ENCODE data around the gene MKNK1. TPM values are rescaled to one million over a fixed set of nuclear protein-coding genes. Genes with fewer than 3 reads are reported as not detected.

The MKNK1 gene
- polyA plus RNA-seq, 2 donors = 19.4 to 29.9 TPM

- 72 to 77% methylated on average over 2 of the region's 2 CpGs for WGBS, 2 donors
- Histone ChIP-seq H3K27me3 (ENCODE audit: control insufficient read depth in 1 of 2, insufficient read depth in 2 of 2, low read length in 2 of 2) (no peaks in the 10 kb centered on the region), H3K4me1 (ENCODE audit: control insufficient read depth in 2 of 2, insufficient read depth in 2 of 2, low read length in 1 of 2) (peaks cover 15 to 33% of the 10 kb centered on the region in 2 donors), H3K9me3 (ENCODE audit: control insufficient read depth in 2 of 2, insufficient read depth in 1 of 2, low read depth in 1 of 2, low read length in 1 of 2) (no peaks in the 10 kb centered on the region), H3K27ac (ENCODE audit: low read depth in 2 of 2, low read length in 1 of 2) (peak overlapping the region; percentile 67), H3K4me3 (ENCODE audit: low read depth in 1 of 2, low read length in 2 of 2) (no peak overlapping the region), H3K36me3 (ENCODE audit: control insufficient read depth in 2 of 2, insufficient read depth in 2 of 2, low read length in 1 of 2) (peaks cover 3 to 9% of the 10 kb centered on the region in 2 donors)
Measured at GRCh38 chr1:46614604-46614984, 10.5 kb upstream of the MKNK1 start.

DNA sequence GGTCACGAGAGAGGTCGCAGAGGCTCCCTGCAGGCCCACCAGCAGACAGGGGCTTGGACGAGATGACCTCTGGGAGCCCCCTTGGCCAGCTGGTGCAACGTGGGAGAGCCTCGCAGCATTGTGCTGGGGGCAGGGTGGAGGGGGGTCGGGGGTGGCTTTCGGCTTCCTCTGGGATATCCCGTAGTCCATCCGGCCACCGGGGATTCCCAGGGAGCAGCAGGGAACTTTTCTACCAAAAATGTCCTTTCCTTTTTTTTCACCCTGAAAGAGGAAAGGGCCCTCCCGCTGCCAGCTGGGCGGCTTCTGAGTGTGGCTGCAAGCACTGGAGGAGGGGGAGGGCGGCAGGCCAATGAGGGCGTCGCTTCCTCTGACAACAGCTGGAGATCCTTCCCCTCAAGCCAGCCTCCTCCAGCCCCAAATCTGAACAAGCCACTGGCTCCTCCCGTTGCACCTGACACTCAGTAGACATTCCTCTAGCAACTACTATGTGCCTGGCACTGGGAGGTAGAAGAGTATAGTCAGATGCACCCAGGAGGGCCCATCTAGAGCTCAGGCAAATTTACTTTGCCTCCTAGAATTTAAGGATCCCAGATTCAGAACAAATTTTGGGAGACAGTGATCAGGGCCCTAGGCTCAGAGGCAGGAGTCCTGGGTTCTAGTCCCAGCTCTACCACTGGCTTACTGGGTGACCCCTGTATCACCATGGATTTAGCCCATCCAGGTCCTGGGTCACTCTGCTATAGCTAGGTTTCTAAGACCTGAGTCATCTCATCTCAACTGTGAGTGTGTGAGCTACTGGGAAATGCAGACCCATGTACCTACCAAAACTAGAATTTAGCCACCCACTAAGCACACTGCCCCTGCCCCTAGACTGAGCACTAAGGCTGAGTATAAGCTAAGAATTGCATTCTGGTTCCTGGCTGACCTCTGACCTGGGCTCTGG lies 9.9 kb upstream of the MKNK1 start:
- H3K27me3 ChIP-seq (ENCODE audit: control insufficient read depth in 1 of 2, insufficient read depth in 2 of 2, low read length in 2 of 2) = no peaks in the 10 kb centered on the region
- 9% methylated on average over 14 to 16 of the region's 16 CpGs for WGBS, 2 donors
- H3K27ac ChIP-seq (ENCODE audit: low read depth in 2 of 2, low read length in 1 of 2) = peak overlapping the region; percentile 67
- H3K9me3 ChIP-seq (ENCODE audit: control insufficient read depth in 2 of 2, insufficient read depth in 1 of 2, low read depth in 1 of 2, low read length in 1 of 2) = no peaks in the 10 kb centered on the region
- H3K4me3 ChIP-seq (ENCODE audit: low read depth in 1 of 2, low read length in 2 of 2) = no peak overlapping the region
- H3K4me1 ChIP-seq (ENCODE audit: control insufficient read depth in 2 of 2, insufficient read depth in 2 of 2, low read length in 1 of 2) = peaks cover 15 to 33% of the 10 kb centered on the region in 2 donors
- peaks cover 8 to 15% of the 10 kb centered on the region in 2 donors for H3K36me3 ChIP-seq (ENCODE audit: control insufficient read depth in 2 of 2, insufficient read depth in 2 of 2, low read length in 1 of 2)

DNA sequence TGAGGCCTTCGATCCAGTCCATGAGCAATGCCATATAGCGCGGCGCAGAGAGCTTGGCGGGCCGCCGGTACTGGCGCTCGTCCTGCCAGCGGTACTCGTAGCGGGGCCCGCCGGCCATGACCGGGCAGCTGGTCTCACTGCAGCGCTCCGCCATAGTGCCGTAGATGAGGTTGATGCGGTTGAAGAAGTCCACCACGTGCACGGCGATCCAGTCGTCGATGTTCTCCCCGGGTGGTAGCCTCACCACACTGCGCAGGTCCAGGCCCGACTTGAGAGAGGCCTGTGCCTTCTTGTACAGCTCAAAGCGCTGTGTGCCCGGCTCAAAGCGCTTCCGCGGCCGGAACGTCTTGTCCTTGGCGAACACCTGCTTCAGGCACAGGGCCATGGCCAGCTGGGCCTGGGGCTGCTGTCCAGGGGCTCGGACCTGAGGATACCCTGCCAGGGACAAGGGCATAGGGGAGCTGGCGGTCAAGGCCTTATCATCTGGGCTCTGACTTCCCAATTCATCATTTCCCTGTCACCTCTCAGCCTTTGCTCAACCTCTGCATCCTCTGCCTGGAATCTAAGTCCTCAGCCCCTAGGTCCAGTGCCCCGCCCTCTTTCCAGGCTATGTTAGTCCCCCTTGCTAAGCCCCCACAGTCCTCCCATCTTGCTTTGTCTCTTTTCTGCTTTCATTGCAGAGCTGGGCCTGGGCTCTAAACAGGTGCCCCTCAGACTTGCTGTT lies 9.0 kb upstream of the MKNK1 start:
- Histone ChIP-seq H3K27me3 (ENCODE audit: control insufficient read depth in 1 of 2, insufficient read depth in 2 of 2, low read length in 2 of 2) (no peaks in the 10 kb centered on the region), H3K36me3 (ENCODE audit: control insufficient read depth in 2 of 2, insufficient read depth in 2 of 2, low read length in 1 of 2) (peaks cover 8 to 18% of the 10 kb centered on the region in 2 donors), H3K4me1 (ENCODE audit: control insufficient read depth in 2 of 2, insufficient read depth in 2 of 2, low read length in 1 of 2) (peaks cover 15 to 35% of the 10 kb centered on the region in 2 donors), H3K4me3 (ENCODE audit: low read depth in 1 of 2, low read length in 2 of 2) (no peak overlapping the region), H3K9me3 (ENCODE audit: control insufficient read depth in 2 of 2, insufficient read depth in 1 of 2, low read depth in 1 of 2, low read length in 1 of 2) (no peaks in the 10 kb centered on the region), H3K27ac (ENCODE audit: low read depth in 2 of 2, low read length in 1 of 2) (peak overlapping the region; percentile 50 to 67)
- WGBS, 2 donors = 71 to 83% methylated on average over 38 of the region's 38 CpGs

GRCh38 chr1:46611691-46612221 lies 7.7 kb upstream of the MKNK1 start:
- H3K36me3 ChIP-seq (ENCODE audit: control insufficient read depth in 2 of 2, insufficient read depth in 2 of 2, low read length in 1 of 2) = peaks cover 8 to 23% of the 10 kb centered on the region in 2 donors
- no peaks in the 10 kb centered on the region for H3K27me3 ChIP-seq (ENCODE audit: control insufficient read depth in 1 of 2, insufficient read depth in 2 of 2, low read length in 2 of 2)
- no peaks in the 10 kb centered on the region for H3K9me3 ChIP-seq (ENCODE audit: control insufficient read depth in 2 of 2, insufficient read depth in 1 of 2, low read depth in 1 of 2, low read length in 1 of 2)
- 41 to 54% methylated on average over 7 of the region's 7 CpGs for WGBS, 2 donors
- peak overlapping the region; percentile 77 to 82 for H3K27ac ChIP-seq (ENCODE audit: low read depth in 2 of 2, low read length in 1 of 2)
- peaks cover 15 to 37% of the 10 kb centered on the region in 2 donors for H3K4me1 ChIP-seq (ENCODE audit: control insufficient read depth in 2 of 2, insufficient read depth in 2 of 2, low read length in 1 of 2)
- no peak overlapping the region for H3K4me3 ChIP-seq (ENCODE audit: low read depth in 1 of 2, low read length in 2 of 2)

DNA sequence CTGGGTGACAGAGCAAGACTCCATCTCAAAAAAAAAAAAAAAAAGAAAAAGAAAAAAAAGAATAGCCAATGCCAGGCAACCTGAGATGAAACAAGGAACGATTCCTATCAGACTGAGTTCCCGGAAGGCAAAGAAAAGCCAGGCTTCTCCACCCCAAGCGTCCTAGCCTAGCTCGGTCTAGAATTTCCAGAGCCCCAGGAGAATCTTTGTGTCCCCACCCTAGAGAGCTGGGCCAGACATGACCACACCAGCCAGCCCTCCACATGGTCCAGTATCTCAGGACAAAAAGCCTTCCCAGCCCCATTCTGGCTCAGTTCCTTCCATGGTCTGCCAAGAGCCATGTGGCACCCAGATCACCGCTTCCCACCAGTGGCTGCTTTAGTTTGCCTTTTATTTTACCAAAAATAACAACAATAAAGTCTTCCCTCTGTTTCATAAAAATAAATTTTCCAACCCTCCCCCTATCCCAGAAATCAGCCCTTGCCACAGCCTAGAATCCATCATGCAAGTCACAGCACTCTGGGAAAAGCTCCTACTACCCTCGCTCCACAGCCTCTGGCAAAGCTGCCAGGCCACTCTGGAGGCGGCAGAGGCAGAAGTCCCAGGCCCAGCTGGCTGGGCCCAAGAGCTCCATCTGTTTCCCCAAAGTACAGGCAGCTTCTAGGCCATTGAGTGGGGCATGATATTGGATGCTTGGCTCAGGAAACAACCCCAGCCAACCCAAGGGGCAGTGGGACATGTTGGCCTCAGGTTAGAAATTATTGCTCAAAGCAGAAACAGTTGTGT lies 3.5 kb upstream of the MKNK1 start:
- Histone ChIP-seq H3K4me1 (ENCODE audit: control insufficient read depth in 2 of 2, insufficient read depth in 2 of 2, low read length in 1 of 2) (peaks cover 13 to 17% of the 10 kb centered on the region in 2 donors), H3K36me3 (ENCODE audit: control insufficient read depth in 2 of 2, insufficient read depth in 2 of 2, low read length in 1 of 2) (peaks cover 8 to 17% of the 10 kb centered on the region in 2 donors), H3K4me3 (ENCODE audit: low read depth in 1 of 2, low read length in 2 of 2) (no peak overlapping the region), H3K9me3 (ENCODE audit: control insufficient read depth in 2 of 2, insufficient read depth in 1 of 2, low read depth in 1 of 2, low read length in 1 of 2) (no peaks in the 10 kb centered on the region), H3K27me3 (ENCODE audit: control insufficient read depth in 1 of 2, insufficient read depth in 2 of 2, low read length in 2 of 2) (no peaks in the 10 kb centered on the region), H3K27ac (ENCODE audit: low read depth in 2 of 2, low read length in 1 of 2) (no peak overlapping the region)
- 73 to 81% methylated on average over 7 of the region's 7 CpGs for WGBS, 2 donors

DNA sequence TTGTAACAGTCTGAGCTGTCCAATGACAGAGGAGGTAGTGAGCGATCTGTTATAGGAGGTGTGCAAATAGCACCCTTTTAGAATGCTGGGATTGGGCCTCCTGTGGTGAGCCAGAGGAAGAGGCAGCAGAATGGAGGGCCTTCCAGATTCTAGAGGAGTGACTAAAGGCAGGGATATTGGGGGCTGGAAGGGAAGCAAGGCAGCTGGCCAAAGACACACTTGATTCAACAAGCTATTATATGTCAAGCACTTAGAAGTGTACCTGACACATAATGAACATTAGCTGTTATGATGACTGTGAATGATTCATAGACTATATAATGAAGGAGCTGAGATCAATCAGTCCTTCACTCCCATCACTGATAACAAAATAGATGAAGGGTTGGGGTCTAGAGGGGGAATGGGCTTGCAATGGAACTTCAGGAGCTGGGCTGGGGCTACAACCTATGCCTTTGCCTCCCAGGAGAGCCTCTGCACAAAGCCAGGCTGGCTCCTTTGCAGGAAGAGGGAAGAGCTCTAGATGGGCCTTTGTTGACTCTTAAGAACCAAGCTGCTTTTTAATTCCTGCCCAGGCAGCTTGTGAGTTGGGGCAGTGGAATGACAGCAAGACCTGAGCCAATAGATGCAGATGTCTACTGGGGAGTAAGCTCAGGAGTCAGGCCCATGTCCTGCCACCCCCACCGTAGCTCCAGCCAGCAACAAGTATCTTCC lies 2.3 kb upstream of the MKNK1 start:
- peaks cover 8 to 11% of the 10 kb centered on the region in 2 donors for H3K4me1 ChIP-seq (ENCODE audit: control insufficient read depth in 2 of 2, insufficient read depth in 2 of 2, low read length in 1 of 2)
- no peaks in the 10 kb centered on the region for H3K27me3 ChIP-seq (ENCODE audit: control insufficient read depth in 1 of 2, insufficient read depth in 2 of 2, low read length in 2 of 2)
- WGBS, 2 donors = 90 to 91% methylated on average over 2 of the region's 2 CpGs
- peaks cover 8 to 17% of the 10 kb centered on the region in 2 donors for H3K36me3 ChIP-seq (ENCODE audit: control insufficient read depth in 2 of 2, insufficient read depth in 2 of 2, low read length in 1 of 2)
- no peak overlapping the region for H3K27ac ChIP-seq (ENCODE audit: low read depth in 2 of 2, low read length in 1 of 2)
- H3K4me3 ChIP-seq (ENCODE audit: low read depth in 1 of 2, low read length in 2 of 2) = no peak overlapping the region
- no peaks in the 10 kb centered on the region for H3K9me3 ChIP-seq (ENCODE audit: control insufficient read depth in 2 of 2, insufficient read depth in 1 of 2, low read depth in 1 of 2, low read length in 1 of 2)

GRCh38 chr1:46605232-46605631 lies 1.2 kb upstream of the MKNK1 start:
- no peaks in the 10 kb centered on the region for H3K9me3 ChIP-seq (ENCODE audit: control insufficient read depth in 2 of 2, insufficient read depth in 1 of 2, low read depth in 1 of 2, low read length in 1 of 2)
- peak overlapping the region in 1 of 2 donors; percentile 13 for H3K27ac ChIP-seq (ENCODE audit: low read depth in 2 of 2, low read length in 1 of 2)
- 70 to 74% methylated on average over 2 of the region's 2 CpGs for WGBS, 2 donors
- H3K27me3 ChIP-seq (ENCODE audit: control insufficient read depth in 1 of 2, insufficient read depth in 2 of 2, low read length in 2 of 2) = no peaks in the 10 kb centered on the region
- H3K4me3 ChIP-seq (ENCODE audit: low read depth in 1 of 2, low read length in 2 of 2) = no peak overlapping the region
- peaks cover 5 to 9% of the 10 kb centered on the region in 2 donors for H3K4me1 ChIP-seq (ENCODE audit: control insufficient read depth in 2 of 2, insufficient read depth in 2 of 2, low read length in 1 of 2)
- H3K36me3 ChIP-seq (ENCODE audit: control insufficient read depth in 2 of 2, insufficient read depth in 2 of 2, low read length in 1 of 2) = peaks cover 8 to 17% of the 10 kb centered on the region in 2 donors

- no peaks in the 10 kb centered on the region for H3K27me3 ChIP-seq (ENCODE audit: control insufficient read depth in 1 of 2, insufficient read depth in 2 of 2, low read length in 2 of 2)
- no peaks in the 10 kb centered on the region for H3K9me3 ChIP-seq (ENCODE audit: control insufficient read depth in 2 of 2, insufficient read depth in 1 of 2, low read depth in 1 of 2, low read length in 1 of 2)
- H3K4me1 ChIP-seq (ENCODE audit: control insufficient read depth in 2 of 2, insufficient read depth in 2 of 2, low read length in 1 of 2) = peaks cover 5 to 10% of the 10 kb centered on the region in 2 donors
- peak overlapping the region; percentile 76 to 79 for H3K4me3 ChIP-seq (ENCODE audit: low read depth in 1 of 2, low read length in 2 of 2)
- H3K27ac ChIP-seq (ENCODE audit: low read depth in 2 of 2, low read length in 1 of 2) = peak overlapping the region; percentile 69 to 89
- peaks cover 0 to 8% of the 10 kb centered on the region in 2 donors for H3K36me3 ChIP-seq (ENCODE audit: control insufficient read depth in 2 of 2, insufficient read depth in 2 of 2, low read length in 1 of 2)
- 0% methylated on average over 2 of the region's 2 CpGs for WGBS, 2 donors
Measured at GRCh38 chr1:46603481-46603857, 599 bp downstream of the MKNK1 start.

Measured in esophagus (tissue), 2 donors.